KMS-11 (cell line): ENCODE measurements around the gene FOXL1.
"Not testable (repeated sequence)": the region's sequence is repeated elsewhere in the genome, so short reads cannot be mapped to it uniquely, and the experiment has no call there.

Source experiments
- H2AFZ ChIP-seq: fragments of 200-600 bp; sonication (generic); 2 replicates; pipeline ENCODE4 v1.6.1; 2016; ENCODE audit warnings: antibody characterized with exemption, mixed run types, low read depth
- H3K27ac ChIP-seq: fragments of 200-600 bp; sonication (generic); 2 replicates; pipeline ENCODE4 v1.6.1; 2016; ENCODE audit warnings: mild to moderate bottlenecking, mixed run types
- H3K27me3 ChIP-seq: fragments of 200-600 bp; sonication (generic); 2 replicates; pipeline ENCODE4 v1.6.1; 2017; ENCODE audit warnings: mild to moderate bottlenecking, low read depth, mixed run types, moderate library complexity; ENCODE audit not compliant: insufficient read depth
- H3K36me3 ChIP-seq: fragments of 200-600 bp; sonication (generic); 2 replicates; pipeline ENCODE4 v1.6.1; 2017; ENCODE audit warnings: mild to moderate bottlenecking, mixed run types; ENCODE audit not compliant: insufficient read depth
- H3K4me1 ChIP-seq: fragments of 200-600 bp; sonication (generic); 2 replicates; pipeline ENCODE4 v1.6.1; 2016; ENCODE audit warnings: mild to moderate bottlenecking, low read depth, mixed run types; ENCODE audit not compliant: poor library complexity, severe bottlenecking
- H3K4me2 ChIP-seq: fragments of 200-600 bp; sonication (generic); 2 replicates; pipeline ENCODE4 v1.7.0; 2016; ENCODE audit warnings: mild to moderate bottlenecking, mixed run types
- H3K4me3 ChIP-seq: fragments of 200-600 bp; sonication (generic); IDR thresholded peaks from 2 replicates; pipeline ENCODE4 v1.6.1; 2017; ENCODE audit warnings: low read depth, low read length, mixed read lengths; ENCODE audit not compliant: insufficient read depth
- H3K79me2 ChIP-seq: fragments of 200-600 bp; sonication (generic); 2 replicates; pipeline ENCODE4 v1.6.1; 2016; ENCODE audit warnings: low read depth, mixed run types; ENCODE audit not compliant: insufficient read depth
- H3K9ac ChIP-seq: fragments of 200-600 bp; sonication (generic); 2 replicates; pipeline ENCODE4 v1.6.1; 2016; ENCODE audit warnings: mild to moderate bottlenecking, mixed run types
- H4K20me1 ChIP-seq: fragments of 200-600 bp; sonication (generic); 2 replicates; pipeline ENCODE4 v1.6.1; 2016; ENCODE audit warnings: mild to moderate bottlenecking, mixed run types; ENCODE audit not compliant: insufficient read depth
- CTCF ChIP-seq: fragments of 200-600 bp; sonication (generic); conservative IDR thresholded peaks from 2 replicates; pipeline ENCODE4 v1.6.1; 2017; ENCODE audit warnings: low read depth, mild to moderate bottlenecking, antibody characterized with exemption, low read length, moderate library complexity, mixed read lengths

FOXL1 gene

GRCh38 chr16:86584071-86584685 lies 5.8 kb downstream of the FOXL1 start:
- H3K27ac ChIP-seq, result no peak overlapping the region
- peaks cover 4% of the 10 kb centered on the region; the same call in 1 of the 2 replicates for H3K27me3 ChIP-seq
- no peak overlapping the region for H3K4me3 ChIP-seq
- no peaks in the 10 kb centered on the region for H4K20me1 ChIP-seq
- no peak for TF ChIP-seq CTCF
- H3K9ac ChIP-seq, result no peak overlapping the region
- H3K79me2 ChIP-seq, result no peaks in the 10 kb centered on the region
- no peaks in the 10 kb centered on the region for H3K4me1 ChIP-seq
- H2AFZ ChIP-seq, result no peak overlapping the region
- no peak overlapping the region for H3K4me2 ChIP-seq
- no peaks in the 10 kb centered on the region for H3K36me3 ChIP-seq

GRCh38 chr16:86584726-86585721 lies 6.7 kb downstream of the FOXL1 start:
- TF ChIP-seq CTCF, result no peak
- Histone ChIP-seq H4K20me1 (no peaks in the 10 kb centered on the region), H3K9ac (no peak overlapping the region), H3K36me3 (no peaks in the 10 kb centered on the region), H3K27ac (no peak overlapping the region), H3K4me3 (no peak overlapping the region), H3K79me2 (no peaks in the 10 kb centered on the region), H3K4me2 (no peak overlapping the region), H3K27me3 (peaks cover 4% of the 10 kb centered on the region; the same call in 1 of the 2 replicates), H3K4me1 (no peaks in the 10 kb centered on the region), H2AFZ (no peak overlapping the region)

GRCh38 chr16:86585821-86586611 lies 7.7 kb downstream of the FOXL1 start:
- Histone ChIP-seq H3K36me3 (no peaks in the 10 kb centered on the region), H3K4me3 (no peak overlapping the region), H3K79me2 (no peaks in the 10 kb centered on the region), H3K9ac (no peak overlapping the region), H4K20me1 (no peaks in the 10 kb centered on the region), H2AFZ (no peak overlapping the region), H3K4me2 (no peak overlapping the region), H3K27ac (no peak overlapping the region), H3K27me3 (peaks cover 4% of the 10 kb centered on the region; the same call in 1 of the 2 replicates), H3K4me1 (no peaks in the 10 kb centered on the region)
- TF ChIP-seq CTCF, result no peak

- no peak for TF ChIP-seq CTCF
- H3K36me3 ChIP-seq, result no peaks in the 10 kb centered on the region
- H3K9ac ChIP-seq, result no peak overlapping the region
- no peaks in the 10 kb centered on the region for H4K20me1 ChIP-seq
- no peak overlapping the region for H3K4me3 ChIP-seq
- no peak overlapping the region for H3K27ac ChIP-seq
- H3K4me1 ChIP-seq, result no peaks in the 10 kb centered on the region
- H3K79me2 ChIP-seq, result no peaks in the 10 kb centered on the region
- peaks cover 4% of the 10 kb centered on the region; the same call in 1 of the 2 replicates for H3K27me3 ChIP-seq
- no peak overlapping the region for H3K4me2 ChIP-seq
- H2AFZ ChIP-seq, result no peak overlapping the region
Measured at GRCh38 chr16:86587487-86587886, 9.1 kb downstream of the FOXL1 start.

GRCh38 chr16:86587955-86588354 lies 9.6 kb downstream of the FOXL1 start:
- not testable (repeated sequence) for H3K27ac ChIP-seq, H3K4me3 ChIP-seq, H3K27me3 ChIP-seq, H2AFZ ChIP-seq, H3K9ac ChIP-seq, H3K4me1 ChIP-seq, H4K20me1 ChIP-seq, H3K36me3 ChIP-seq, H3K79me2 ChIP-seq, H3K4me2 ChIP-seq
